HepG2 (cell line): ENCODE results near the gene TMEM141. TPM values are rescaled to one million over a fixed set of nuclear protein-coding genes. Genes with fewer than 3 reads are reported as not detected.
A peak's percentile ranks its signal among the peaks of the same experiment; 100 is the strongest.

Experiments
- FOXA1 ChIP-seq, 2 experiments: fragments of 450-650 bp in 1 of 2; sonication (generic) in 1 of 2; formaldehyde crosslinking in 1 of 2; IDR thresholded peaks; 2 replicates each; pipeline versions ENCODE4 v1.4.0 to v1.6.1; 2016 to 2020; ENCODE audit warnings: missing genetic modification reagents in 1 of 2
- HDAC2 ChIP-seq: sonication (generic); formaldehyde crosslinking; IDR thresholded peaks from 2 replicates; pipeline ENCODE4 v1.4.0; 2020; ENCODE audit warnings: missing genetic modification reagents
- HNF1B ChIP-seq: sonication (generic); formaldehyde crosslinking; IDR thresholded peaks from 2 replicates; pipeline ENCODE4 v1.5.1; 2020; ENCODE audit warnings: mild to moderate bottlenecking, moderate library complexity, missing genetic modification reagents
- KDM2A ChIP-seq: sonication (generic); formaldehyde crosslinking; IDR thresholded peaks from 2 replicates; pipeline ENCODE4 v1.4.0; 2020; ENCODE audit warnings: low read depth, missing genetic modification reagents, borderline replicate concordance
- KDM4B ChIP-seq: sonication (generic); formaldehyde crosslinking; IDR thresholded peaks from 2 replicates; pipeline ENCODE4 v1.4.0; 2020; ENCODE audit warnings: missing genetic modification reagents
- KLF13 ChIP-seq: sonication (generic); formaldehyde crosslinking; IDR thresholded peaks from 2 replicates; pipeline ENCODE4 v1.4.0; 2020; ENCODE audit warnings: mild to moderate bottlenecking, missing genetic modification reagents
- NRL ChIP-seq: sonication (generic); formaldehyde crosslinking; IDR thresholded peaks from 2 replicates; pipeline ENCODE4 v1.5.0; 2020; ENCODE audit warnings: missing genetic modification reagents, mild to moderate bottlenecking, moderate library complexity, borderline replicate concordance
- PITX1 ChIP-seq: sonication (generic); formaldehyde crosslinking; IDR thresholded peaks from 2 replicates; pipeline ENCODE4 v1.5.1; 2020; ENCODE audit warnings: mild to moderate bottlenecking, missing genetic modification reagents
- RFX1 ChIP-seq: fragments of 450-650 bp; IDR thresholded peaks from 2 replicates; pipeline ENCODE4 v1.6.1; 2017
- RFX5 ChIP-seq: IDR thresholded peaks from 2 replicates; pipeline ENCODE4 v1.6.1; 2011; ENCODE audit warnings: low read depth, low read length, improper control_type of control experiment
- RXRA ChIP-seq: sonication (generic); formaldehyde crosslinking; IDR thresholded peaks from 2 replicates; pipeline ENCODE4 v1.5.1; 2020; ENCODE audit warnings: missing genetic modification reagents
- SNAPC2 ChIP-seq: sonication (generic); formaldehyde crosslinking; IDR thresholded peaks from 2 replicates; pipeline ENCODE4 v1.8.1; 2022; ENCODE audit warnings: mild to moderate bottlenecking, missing genetic modification reagents
- SP5 ChIP-seq: IDR thresholded peaks from 2 replicates; pipeline ENCODE4 v1.6.1; 2016; ENCODE audit warnings: low read depth, borderline replicate concordance
- TFAP4 ChIP-seq: sonication (generic); IDR thresholded peaks from 2 replicates; pipeline ENCODE4 v1.6.1; 2016; ENCODE audit warnings: low read depth, borderline replicate concordance
- YEATS4 ChIP-seq: sonication (generic); formaldehyde crosslinking; IDR thresholded peaks from 2 replicates; pipeline ENCODE4 v1.4.0; 2020; ENCODE audit warnings: missing genetic modification reagents, borderline replicate concordance
- ZBTB20 ChIP-seq: sonication (generic); formaldehyde crosslinking; IDR thresholded peaks from 2 replicates; pipeline ENCODE4 v1.8.1; 2023; ENCODE audit warnings: missing genetic modification reagents, low read depth, mild to moderate bottlenecking, borderline replicate concordance
- ZBTB7B ChIP-seq: sonication (generic); formaldehyde crosslinking; IDR thresholded peaks from 2 replicates; pipeline ENCODE4 v1.4.0; 2020; ENCODE audit warnings: missing genetic modification reagents
- ZNF326 ChIP-seq: sonication (generic); formaldehyde crosslinking; IDR thresholded peaks from 2 replicates; pipeline ENCODE4 v1.4.0; 2020; ENCODE audit warnings: missing genetic modification reagents, borderline replicate concordance
- ZNF609 ChIP-seq: sonication (generic); formaldehyde crosslinking; IDR thresholded peaks from 2 replicates; pipeline ENCODE4 v1.4.0; 2020; ENCODE audit warnings: mild to moderate bottlenecking, missing genetic modification reagents, borderline replicate concordance
- ZNF670 ChIP-seq: sonication (generic); formaldehyde crosslinking; IDR thresholded peaks from 2 replicates; pipeline ENCODE4 v1.8.0; 2022; ENCODE audit warnings: mild to moderate bottlenecking, missing genetic modification reagents, borderline replicate concordance
- ZNF781 ChIP-seq: sonication (generic); formaldehyde crosslinking; IDR thresholded peaks from 2 replicates; pipeline ENCODE4 v1.5.1; 2020; ENCODE audit warnings: borderline replicate concordance, mild to moderate bottlenecking, missing genetic modification reagents; ENCODE audit errors: not compliant biosample characterization
- polyA plus RNA-seq, 8 experiments: library from polyadenylated mRNA; depleted of rRNA in 3 of 8; stranded (reverse) in 7 of 8; unstranded in 1 of 8; fragments of >200 nt; fragmentation: Illumina TruSeq in 4 of 8; extraction: Trizol in 4 of 8; gene quantifications; 2 replicates each; pipeline versions ENCODE4 v1.2.1 to v1.2.3, GENCODE V29; 2011 to 2016; ENCODE audit warnings: low read depth in 4 of 8, missing spikeins in 1 of 8, mixed read lengths in 1 of 8; ENCODE audit not compliant: insufficient read depth in 1 of 8
- total RNA-seq, 5 experiments: library from RNA; depleted of rRNA; stranded (reverse); fragments of >200 nt; fragmentation: Illumina TruSeq; extraction: Trizol; gene quantifications; 2 replicates each; pipeline ENCODE4 v1.2.3, GENCODE V29; 2016; ENCODE audit warnings: low read depth in 1 of 5

The TMEM141 gene
- total and polyA plus RNA-seq, 2 of the 13 experiments (the other 11 are each of a cell fraction or from before 2014, with no cell fraction given) = 81.0 to 202 TPM

- TF ChIP-seq ZNF609 (peak; percentile 34; the same call in 1 of the 2 replicates), RFX5 (no peak), ZNF781 (peak; percentile 47), HDAC2 (CRISPR knock-in tag) (peak; percentile 25; the same call in 1 of the 2 replicates), ZBTB7B (CRISPR knock-in tag) (peak; percentile 81; the same call in 1 of the 2 replicates), HNF1B (CRISPR knock-in tag) (peak; percentile 14; the same call in 1 of the 2 replicates), KLF13 (CRISPR knock-in tag) (no peak), KDM4B (CRISPR knock-in tag) (no peak), SNAPC2 (CRISPR knock-in tag) (0 out of 2 replicates have a peak, but pooled peaks have one; percentile 39), ZNF670 (no peak), KDM2A (CRISPR knock-in tag) (peak; percentile 73), ZNF326 (CRISPR knock-in tag) (no peak), TFAP4 (peak; percentile 56; the same call in 1 of the 2 replicates), YEATS4 (CRISPR knock-in tag) (peak; percentile 21; the same call in 1 of the 2 replicates), SP5 (CRISPR knock-in tag) (0 out of 2 replicates have a peak, but pooled peaks have one; percentile 5), ZBTB20 (CRISPR knock-in tag) (peak; percentile 77; the same call in 1 of the 2 replicates), RFX1 (no peak), NRL (CRISPR knock-in tag) (no peak), PITX1 (CRISPR knock-in tag) (peak; percentile 70; the same call in 1 of the 2 replicates), RXRA (CRISPR knock-in tag) (no peak), FOXA1 (IDR thresholded peaks at IDR 0.05) (no peak), FOXA1 (CRISPR knock-in tag; IDR thresholded peaks at IDR 0.05) (no peak)
Observed at GRCh38 chr9:136787690-136788400, 3.3 kb upstream of the TMEM141 start (continued).
